Pancreas (tissue), 10 donors: ENCODE measurements around the gene ITGB8. TPM values are rescaled to one million over a fixed set of nuclear protein-coding genes. Genes with fewer than 3 reads are reported as not detected.

Experiments used
- ATAC-seq, 4 donors: fragments of 200-7000 bp; cut with Tn5 transposase; one replicate each; pipeline versions ENCODE4 v1.8.0 to v1.9.1; 2020; ENCODE audit warnings: mild to moderate bottlenecking in 4 of 4, moderate library complexity in 4 of 4
- DNase-seq, 6 donors: peaks; one replicate each; pipeline ENCODE4 v3.0.0-alpha.2; 2020
- FAIRE-seq: peaks from 2 replicates; lab custom pipeline; 2012; peaks lifted over from hg19 to GRCh38; lab: Jason Lieb, UNC
- H3K27ac ChIP-seq, 4 donors: fragments of 200-600 bp; sonication (generic); 1 replicate in 3 of 4; 2 replicates in 1 of 4; pipeline versions ENCODE4 v1.5.0 to v1.8.0; 2020
- H3K27me3 ChIP-seq, 4 donors: fragments of 200-600 bp; one replicate each; pipeline ENCODE4 v1.8.0; 2021
- H3K36me3 ChIP-seq, 3 donors: fragments of 200-600 bp; sonication (generic) in 1 of 3; one replicate each; pipeline versions ENCODE4 v1.5.0 to v1.8.0; 2020 to 2021
- H3K4me1 ChIP-seq, 3 donors: fragments of 200-600 bp; one replicate each; pipeline ENCODE4 v1.8.0; 2021
- H3K4me3 ChIP-seq, 4 donors: fragments of 200-600 bp; sonication (generic) in 2 of 4; one replicate each; pipeline versions ENCODE4 v1.5.0 to v1.8.0; 2020 to 2021
- H3K9me3 ChIP-seq, 4 donors: fragments of 200-600 bp; one replicate each; pipeline ENCODE4 v1.8.0; 2021
- CTCF ChIP-seq, 4 donors: fragments of 200-600 bp; sonication (generic) in 3 of 4; IDR thresholded peaks; one replicate each; pipeline versions ENCODE4 v1.5.0 to v1.8.0; 2021; ENCODE audit warnings: antibody characterized with exemption in 4 of 4
- WGBS, 2 donors: extraction: QIAGEN DNeasy Blood & Tissue Kit; methylation state at CpG; one replicate each; pipeline ENCODE4 v1.1.7; 2013; 5-methylcytosine and 5-hydroxymethylcytosine counted together
- intact Hi-C, 3 donors: fragments of 100-400 bp; cut with DNase I; formaldehyde crosslinking; loops; one replicate each; pipeline versions ENCODE4 v1.11.1 to v1.14.2; 2022
- polyA plus RNA-seq, 2 donors: library from polyadenylated mRNA; stranded (reverse); fragments of 200-250 nt; gene quantifications; one replicate each; pipeline ENCODE4 v1.2.3, GENCODE V29; 2013
- total RNA-seq, 6 donors: library from RNA; stranded (reverse); fragmentation: NEBNext Ultra II Directional in 4 of 6; extraction: Animal tissue kit (Norgen Biotek cat#: 25700) in 4 of 6; gene quantifications; one replicate each; pipeline versions ENCODE4 v1.2.1 to v1.2.4, GENCODE V29; 2021 to 2023
- donor health status: healthy with polysubstance abuse.
- donor health status: DM: no; HTN: no; CAD: no; lungs with moderate emphysema.
- donor health status: DM: no; HTN: no; CAD: no.
- donor health status: control.
- donor health status: control.
- donor health status: Bipolar disorder and iron deficiency.
- donor health status: DM: yes; HTN: yes; CAD: no.
- donor health status: DM: no; HTN: no; CAD: no.
- donor health status: DM: no; HTN: no; CAD: no.
- donor health status: DM: yes; HTN: yes; CAD: no.

The ITGB8 gene
- total and polyA plus RNA-seq, 8 donors: 3.9 to 39.8 (median 11.5) TPM

GRCh38 chr7:20340839-20341238 is 10.1 kb downstream of the ITGB8 start:
- no peaks in the 10 kb centered on the region for H3K4me1 ChIP-seq
- peak; percentile 75 to 92 (median 86) for ATAC-seq
- DNase-seq: peak in 3 of 6 donors; percentile 27 to 51 (median 42)
- H3K9me3 ChIP-seq: no peaks in the 10 kb centered on the region
- H3K27me3 ChIP-seq: no peaks in the 10 kb centered on the region
- TF ChIP-seq CTCF (IDR thresholded peaks at IDR 0.05): no peak
- intact Hi-C loops: no loop called here
- H3K27ac ChIP-seq: peak overlapping the region; percentile 67 to 84 (median 80)
- H3K36me3 ChIP-seq: no peaks in the 10 kb centered on the region
- FAIRE-seq: no peak
- no peak overlapping the region for H3K4me3 ChIP-seq

- H3K27me3 ChIP-seq: no peaks in the 10 kb centered on the region
- H3K4me3 ChIP-seq: no peak overlapping the region
- no peaks in the 10 kb centered on the region for H3K4me1 ChIP-seq
- FAIRE-seq: no peak
- TF ChIP-seq CTCF (IDR thresholded peaks at IDR 0.05): no peak
- WGBS, 2 donors: 31 to 32% methylated on average over 3 of the region's 3 CpGs
- peak overlapping the region in 1 of 4 donors; percentile 84 for H3K27ac ChIP-seq
- intact Hi-C loops: no loop called here
- ATAC-seq: no peak
- H3K9me3 ChIP-seq: no peaks in the 10 kb centered on the region
- DNase-seq: no peak
- no peaks in the 10 kb centered on the region for H3K36me3 ChIP-seq
Measured at GRCh38 chr7:20343205-20343604, 12.5 kb downstream of the ITGB8 start.

DNA sequence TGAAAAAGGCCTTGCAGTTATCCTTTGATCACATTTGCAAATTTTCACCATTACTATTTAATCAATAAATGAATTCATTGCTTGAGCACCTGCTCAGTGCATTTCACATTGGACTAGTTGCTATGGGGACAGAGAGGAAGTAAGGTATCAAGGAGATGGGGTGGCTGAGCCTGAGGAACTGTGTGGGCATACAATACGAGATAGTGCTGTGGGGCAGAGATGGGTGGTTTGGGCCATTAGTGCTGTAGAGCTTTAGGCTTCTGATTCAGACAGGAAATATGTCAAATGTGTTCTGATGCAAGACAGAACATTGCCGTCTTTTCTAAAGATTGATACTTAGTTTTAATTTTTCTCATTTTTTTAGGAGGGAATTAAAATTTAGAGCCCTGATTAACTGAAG is 13.2 kb downstream of the ITGB8 start:
- TF ChIP-seq CTCF (IDR thresholded peaks at IDR 0.05): no peak
- Histone ChIP-seq H3K4me3 (no peak overlapping the region), H3K36me3 (no peaks in the 10 kb centered on the region), H3K9me3 (no peaks in the 10 kb centered on the region), H3K4me1 (no peaks in the 10 kb centered on the region), H3K27me3 (no peaks in the 10 kb centered on the region), H3K27ac (no peak overlapping the region)
- 41 to 48% methylated on average over 2 of the region's 2 CpGs for whole genome bisulfite sequencing, 2 donors
- no peak for FAIRE-seq
- intact Hi-C loops: no loop called here
- ATAC-seq: no peak
- DNase-seq: no peak

DNA sequence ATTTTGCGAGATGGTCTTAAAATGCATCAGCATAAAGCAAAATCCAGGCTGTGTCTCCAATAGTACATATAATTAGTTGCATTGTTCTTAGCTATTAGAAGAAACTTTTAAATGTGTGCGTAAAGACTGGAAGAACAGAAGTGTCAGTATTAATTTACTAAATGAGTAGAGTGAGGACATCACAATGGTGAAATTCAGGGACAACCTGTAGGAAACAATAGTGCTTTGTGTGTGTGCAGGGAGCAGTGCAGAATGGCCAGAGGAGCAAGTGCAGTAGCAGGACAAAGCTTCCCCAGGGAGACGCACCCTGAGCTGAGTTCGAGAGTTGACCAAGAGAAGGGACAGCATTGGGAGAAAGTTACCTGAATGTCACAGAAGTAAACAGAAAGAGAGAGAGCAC is 13.7 kb downstream of the ITGB8 start:
- TF ChIP-seq CTCF (IDR thresholded peaks at IDR 0.05): no peak
- DNase-seq (no peak), FAIRE-seq (no peak), ATAC-seq (no peak)
- intact Hi-C loops: no loop called here
- Histone ChIP-seq H3K4me1 (no peaks in the 10 kb centered on the region), H3K4me3 (no peak overlapping the region), H3K27me3 (no peaks in the 10 kb centered on the region), H3K36me3 (no peaks in the 10 kb centered on the region), H3K9me3 (no peaks in the 10 kb centered on the region), H3K27ac (no peak overlapping the region)
- 85 to 93% methylated on average over 4 of the region's 4 CpGs for WGBS, 2 donors

DNA sequence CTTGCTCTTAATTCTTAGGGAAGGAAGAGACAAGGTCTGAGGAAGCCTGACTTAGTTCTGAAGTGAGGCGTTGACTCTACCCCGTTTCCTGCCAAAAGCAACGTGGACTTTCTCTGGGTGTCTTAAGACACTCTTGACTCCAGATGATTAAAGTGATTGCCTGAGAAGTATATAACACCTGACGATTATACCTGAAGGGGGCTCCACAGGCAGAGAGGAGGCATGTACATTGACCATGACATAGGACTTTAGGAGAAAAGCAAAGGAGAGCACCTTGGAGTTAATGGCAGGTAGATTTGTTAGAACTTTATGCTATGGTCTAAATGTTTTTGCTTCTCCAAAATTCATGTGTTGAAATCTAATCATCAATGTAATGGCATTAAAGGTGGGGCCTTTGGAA is 15.9 kb downstream of the ITGB8 start:
- 75 to 81% methylated on average over 4 of the region's 4 CpGs for WGBS, 2 donors
- DNase-seq (no peak), ATAC-seq (no peak), FAIRE-seq (no peak)
- TF ChIP-seq CTCF (IDR thresholded peaks at IDR 0.05): no peak
- Histone ChIP-seq H3K4me1 (no peaks in the 10 kb centered on the region), H3K27me3 (no peaks in the 10 kb centered on the region), H3K27ac (no peak overlapping the region), H3K9me3 (no peaks in the 10 kb centered on the region), H3K36me3 (no peaks in the 10 kb centered on the region), H3K4me3 (no peak overlapping the region)
- intact Hi-C loops: no loop called here
